ENCODE data around the gene SHMT2.

SHMT2 gene

GRCh38 chr12:57185906-57186508, 43.5 kb upstream of the SHMT2 start:
- TF ChIP-seq POLR2AphosphoS5 (IDR thresholded peaks at IDR 0.05; ENCODE audit: low read depth) = no peak
- no peak for TF ChIP-seq SPI1 (IDR thresholded peaks at IDR 0.05; ENCODE audit: borderline replicate concordance, low read depth)
- no peak overlapping the region for H3K27ac ChIP-seq (replicated peaks)
- H3K27me3 ChIP-seq (ENCODE audit: insufficient read depth, poor library complexity, severe bottlenecking) = peaks cover 7% of the 10 kb centered on the region
- no peak for DNase-seq (ENCODE audit: low read depth in 1 of 2, low spot score in 1 of 2)
- H3K4me3 ChIP-seq (replicated peaks; ENCODE audit: insufficient read depth, low read length) = no peak overlapping the region

GRCh38 chr12:57187222-57188089, 42.1 kb upstream of the SHMT2 start:
- DNase-seq (ENCODE audit: low read depth in 1 of 2, low spot score in 1 of 2) = no peak

DNA sequence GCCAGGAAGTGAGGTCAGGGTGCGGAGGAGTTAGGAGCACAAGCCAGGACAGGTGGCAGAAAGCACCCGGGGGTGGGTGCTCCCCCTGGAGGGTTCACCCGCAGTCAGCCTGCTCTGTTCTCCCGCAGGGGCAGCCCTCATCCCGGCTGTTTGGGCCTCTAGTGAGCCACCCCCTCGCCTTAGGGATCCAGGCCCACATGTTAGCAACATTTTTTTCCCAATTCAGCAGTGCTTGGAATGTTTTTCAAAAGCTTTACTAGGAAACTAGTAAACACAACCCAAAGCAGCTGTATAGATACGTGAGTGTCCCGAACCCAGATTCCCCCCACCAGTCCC, 41.5 kb upstream of the SHMT2 start:
- TF ChIP-seq POLR2AphosphoS5 (IDR thresholded peaks at IDR 0.05; ENCODE audit: low read depth) (no peak), GABPA (IDR thresholded peaks at IDR 0.05; ENCODE audit: low read depth) (no peak), SPI1 (IDR thresholded peaks at IDR 0.05; ENCODE audit: borderline replicate concordance, low read depth) (no peak), REST (IDR thresholded peaks at IDR 0.05; ENCODE audit: insufficient replicate concordance, low read depth) (no peak), CTCF (IDR thresholded peaks at IDR 0.05; ENCODE audit: insufficient read depth, low read length) (no peak)
- no peak overlapping the region for H3K27ac ChIP-seq (replicated peaks)
- no peak for DNase-seq (ENCODE audit: low read depth in 1 of 2, low spot score in 1 of 2)
- H3K4me3 ChIP-seq (replicated peaks; ENCODE audit: insufficient read depth, low read length) = no peak overlapping the region
- no peaks in the 10 kb centered on the region for H3K27me3 ChIP-seq (ENCODE audit: insufficient read depth, poor library complexity, severe bottlenecking)

More at GRCh38 chr12:57187222-57188089, 42.1 kb upstream of the SHMT2 start:
- H3K4me3 ChIP-seq (replicated peaks; ENCODE audit: insufficient read depth, low read length) = no peak overlapping the region
- TF ChIP-seq GABPA (IDR thresholded peaks at IDR 0.05; ENCODE audit: low read depth) (no peak), CTCF (IDR thresholded peaks at IDR 0.05; ENCODE audit: insufficient read depth, low read length) (no peak), REST (IDR thresholded peaks at IDR 0.05; ENCODE audit: insufficient replicate concordance, low read depth) (no peak), POLR2AphosphoS5 (IDR thresholded peaks at IDR 0.05; ENCODE audit: low read depth) (no peak), SPI1 (IDR thresholded peaks at IDR 0.05; ENCODE audit: borderline replicate concordance, low read depth) (no peak)
- H3K27me3 ChIP-seq (ENCODE audit: insufficient read depth, poor library complexity, severe bottlenecking) = no peaks in the 10 kb centered on the region
- H3K27ac ChIP-seq (replicated peaks) = no peak overlapping the region

GRCh38 chr12:57190037-57190436, 39.5 kb upstream of the SHMT2 start:
- Histone ChIP-seq H3K27me3 (ENCODE audit: insufficient read depth, poor library complexity, severe bottlenecking) (peaks cover 6% of the 10 kb centered on the region), H3K4me3 (replicated peaks; ENCODE audit: insufficient read depth, low read length) (no peak overlapping the region), H3K27ac (replicated peaks) (no peak overlapping the region)
- no peak for DNase-seq (ENCODE audit: low read depth in 1 of 2, low spot score in 1 of 2)
- no peak for TF ChIP-seq SPI1 (IDR thresholded peaks at IDR 0.05; ENCODE audit: borderline replicate concordance, low read depth)
- TF ChIP-seq POLR2AphosphoS5 (IDR thresholded peaks at IDR 0.05; ENCODE audit: low read depth) = no peak
- TF ChIP-seq CTCF (IDR thresholded peaks at IDR 0.05; ENCODE audit: insufficient read depth, low read length) = no peak

Measured in HL-60 (cell line).